ENCODE data around the gene CCL22.

GRCh38 chr16:57315416-57315815 is 43.2 kb upstream of the CCL22 start:
- TF ChIP-seq CTCF (conservative IDR thresholded peaks at IDR 0.05; ENCODE audit: low read length), result no peak
- TF ChIP-seq EZH2phosphoT487 (IDR thresholded peaks at IDR 0.05; ENCODE audit: borderline replicate concordance), result no peak
